IPS-NIHi11 (cell line): ENCODE data around the gene HEXIM1.
A peak's percentile ranks its signal among the peaks of the same experiment; 100 is the strongest.

Source experiments
- DNase-seq: peaks from one replicate; pipeline ENCODE4 v3.0.0; 2012; ENCODE audit warnings: mixed read lengths, low spot score

Gene HEXIM1

GRCh38 chr17:45129940-45130680 lies 18.2 kb upstream of the HEXIM1 start:
- no peak for DNase-seq

- no peak for DNase-seq
Observed at GRCh38 chr17:45130681-45131615, 17.3 kb upstream of the HEXIM1 start.

- peak; percentile 86 for DNase-seq
Observed at GRCh38 chr17:45131616-45132319, 16.5 kb upstream of the HEXIM1 start.

GRCh38 chr17:45132320-45132571 lies 16.0 kb upstream of the HEXIM1 start, which contains the start of gene PLCD3:
TSS of gene PLCD3 (minus strand) at chr17:45132515. CDS start at chr17:45132410, 105 bp downstream.
- peak; percentile 91 for DNase-seq

GRCh38 chr17:45132572-45133463 lies 15.5 kb upstream of the HEXIM1 start:
- DNase-seq: peak; percentile 78

GRCh38 chr17:45135192-45135977 lies 12.9 kb upstream of the HEXIM1 start, which contains the start of gene ACBD4:
TSS of gene ACBD4 (plus strand) at chr17:45135687. CDS start at chr17:45136145, 458 bp downstream.
- DNase-seq: peak; percentile 94

GRCh38 chr17:45135978-45136791 lies 12.1 kb upstream of the HEXIM1 start:
- no peak for DNase-seq

- DNase-seq: no peak
Observed at GRCh38 chr17:45136846-45137560, 11.3 kb upstream of the HEXIM1 start.

- no peak for DNase-seq
Observed at GRCh38 chr17:45137561-45138305, 10.5 kb upstream of the HEXIM1 start.

- DNase-seq: no peak
Observed at GRCh38 chr17:45138911-45139532, 9.3 kb upstream of the HEXIM1 start.

GRCh38 chr17:45139533-45139920 lies 8.7 kb upstream of the HEXIM1 start:
- DNase-seq: no peak

- no peak for DNase-seq
Observed at GRCh38 chr17:45143094-45143670, 5.1 kb upstream of the HEXIM1 start.

GRCh38 chr17:45143767-45144198 lies 4.5 kb upstream of the HEXIM1 start:
- DNase-seq: peak; percentile 42

GRCh38 chr17:45144199-45145034 lies 3.9 kb upstream of the HEXIM1 start:
- DNase-seq: no peak

GRCh38 chr17:45145035-45145389 lies 3.3 kb upstream of the HEXIM1 start:
- DNase-seq: no peak

- DNase-seq: no peak
Observed at GRCh38 chr17:45146166-45146565, 2.1 kb upstream of the HEXIM1 start.

GRCh38 chr17:45146592-45146889 lies 1.7 kb upstream of the HEXIM1 start:
- DNase-seq: no peak
